Pancreas (tissue), 10 donors: ENCODE results near the gene METTL24. TPM values are rescaled to one million over a fixed set of nuclear protein-coding genes. Genes with fewer than 3 reads are reported as not detected.

Experiments used
- ATAC-seq, 4 donors: fragments of 200-7000 bp; cut with Tn5 transposase; one replicate each; pipeline versions ENCODE4 v1.8.0 to v1.9.1; 2020; ENCODE audit warnings: mild to moderate bottlenecking in 4 of 4, moderate library complexity in 4 of 4
- DNase-seq, 6 donors: peaks; one replicate each; pipeline ENCODE4 v3.0.0-alpha.2; 2020
- FAIRE-seq: peaks from 2 replicates; lab custom pipeline; 2012; peaks lifted over from hg19 to GRCh38; lab: Jason Lieb, UNC
- H3K27ac ChIP-seq, 4 donors: fragments of 200-600 bp; sonication (generic); 1 replicate in 3 of 4; 2 replicates in 1 of 4; pipeline versions ENCODE4 v1.5.0 to v1.8.0; 2020
- H3K27me3 ChIP-seq, 4 donors: fragments of 200-600 bp; one replicate each; pipeline ENCODE4 v1.8.0; 2021
- H3K36me3 ChIP-seq, 3 donors: fragments of 200-600 bp; sonication (generic) in 1 of 3; one replicate each; pipeline versions ENCODE4 v1.5.0 to v1.8.0; 2020 to 2021
- H3K4me1 ChIP-seq, 3 donors: fragments of 200-600 bp; one replicate each; pipeline ENCODE4 v1.8.0; 2021
- H3K4me3 ChIP-seq, 4 donors: fragments of 200-600 bp; sonication (generic) in 2 of 4; one replicate each; pipeline versions ENCODE4 v1.5.0 to v1.8.0; 2020 to 2021
- H3K9me3 ChIP-seq, 4 donors: fragments of 200-600 bp; one replicate each; pipeline ENCODE4 v1.8.0; 2021
- CTCF ChIP-seq, 4 donors: fragments of 200-600 bp; sonication (generic) in 3 of 4; IDR thresholded peaks; one replicate each; pipeline versions ENCODE4 v1.5.0 to v1.8.0; 2021; ENCODE audit warnings: antibody characterized with exemption in 4 of 4
- WGBS, 2 donors: extraction: QIAGEN DNeasy Blood & Tissue Kit; methylation state at CpG; one replicate each; pipeline ENCODE4 v1.1.7; 2013; 5-methylcytosine and 5-hydroxymethylcytosine counted together
- intact Hi-C, 3 donors: fragments of 100-400 bp; cut with DNase I; formaldehyde crosslinking; loops; one replicate each; pipeline versions ENCODE4 v1.11.1 to v1.14.2; 2022
- polyA plus RNA-seq, 2 donors: library from polyadenylated mRNA; stranded (reverse); fragments of 200-250 nt; gene quantifications; one replicate each; pipeline ENCODE4 v1.2.3, GENCODE V29; 2013
- total RNA-seq, 6 donors: library from RNA; stranded (reverse); fragmentation: NEBNext Ultra II Directional in 4 of 6; extraction: Animal tissue kit (Norgen Biotek cat#: 25700) in 4 of 6; gene quantifications; one replicate each; pipeline versions ENCODE4 v1.2.1 to v1.2.4, GENCODE V29; 2021 to 2023
- donor health status: healthy with polysubstance abuse.
- donor health status: DM: no; HTN: no; CAD: no; lungs with moderate emphysema.
- donor health status: DM: no; HTN: no; CAD: no.
- donor health status: control.
- donor health status: control.
- donor health status: Bipolar disorder and iron deficiency.
- donor health status: DM: yes; HTN: yes; CAD: no.
- donor health status: DM: no; HTN: no; CAD: no.
- donor health status: DM: no; HTN: no; CAD: no.
- donor health status: DM: yes; HTN: yes; CAD: no.

The METTL24 gene
- total and polyA plus RNA-seq, 8 donors, result 0.34 to 4.4 (median 1.4) TPM

GRCh38 chr6:110318971-110319370 is 39.2 kb downstream of the METTL24 start:
- FAIRE-seq (no peak), DNase-seq (no peak), ATAC-seq (no peak)
- H3K27me3 ChIP-seq, result no peaks in the 10 kb centered on the region
- H3K4me1 ChIP-seq, result no peaks in the 10 kb centered on the region
- no peak overlapping the region for H3K27ac ChIP-seq
- no peaks in the 10 kb centered on the region for H3K9me3 ChIP-seq
- no peaks in the 10 kb centered on the region for H3K36me3 ChIP-seq
- no peak for TF ChIP-seq CTCF (IDR thresholded peaks at IDR 0.05)
- intact Hi-C loops, result no loop called here
- 36 to 41% methylated on average over 3 of the region's 3 CpGs for WGBS, 2 donors
- no peak overlapping the region for H3K4me3 ChIP-seq

GRCh38 chr6:110317646-110318045 is 40.5 kb downstream of the METTL24 start:
- TF ChIP-seq CTCF (IDR thresholded peaks at IDR 0.05), result no peak
- H3K27ac ChIP-seq, result no peak overlapping the region
- H3K4me1 ChIP-seq, result no peaks in the 10 kb centered on the region
- FAIRE-seq, result no peak
- no peak overlapping the region for H3K4me3 ChIP-seq
- DNase-seq, result no peak
- 92 to 94% methylated on average over 3 of the region's 3 CpGs for WGBS, 2 donors
- ATAC-seq, result no peak
- no peaks in the 10 kb centered on the region for H3K36me3 ChIP-seq
- no peaks in the 10 kb centered on the region for H3K9me3 ChIP-seq
- no peaks in the 10 kb centered on the region for H3K27me3 ChIP-seq
- intact Hi-C loops, result no loop called here

GRCh38 chr6:110317189-110317588 is 41.0 kb downstream of the METTL24 start:
- Histone ChIP-seq H3K36me3 (no peaks in the 10 kb centered on the region), H3K9me3 (no peaks in the 10 kb centered on the region), H3K4me1 (no peaks in the 10 kb centered on the region), H3K27me3 (no peaks in the 10 kb centered on the region), H3K4me3 (no peak overlapping the region), H3K27ac (no peak overlapping the region)
- TF ChIP-seq CTCF (IDR thresholded peaks at IDR 0.05), result no peak
- WGBS, 2 donors, result 98 to 100% methylated on average over 1 of the region's 1 CpG
- FAIRE-seq (no peak), ATAC-seq (no peak), DNase-seq (no peak)
- intact Hi-C loops, result no loop called here

GRCh38 chr6:110315869-110316398 is 42.2 kb downstream of the METTL24 start:
- H3K9me3 ChIP-seq, result no peaks in the 10 kb centered on the region
- 85 to 90% methylated on average over 3 of the region's 3 CpGs for WGBS, 2 donors
- no peak for TF ChIP-seq CTCF (IDR thresholded peaks at IDR 0.05)
- intact Hi-C loops, result no loop called here
- no peaks in the 10 kb centered on the region for H3K27me3 ChIP-seq
- H3K27ac ChIP-seq, result no peak overlapping the region
- H3K4me1 ChIP-seq, result no peaks in the 10 kb centered on the region
- ATAC-seq, result no peak
- no peak overlapping the region for H3K4me3 ChIP-seq
- no peak for DNase-seq
- FAIRE-seq, result no peak
- H3K36me3 ChIP-seq, result no peaks in the 10 kb centered on the region

DNA sequence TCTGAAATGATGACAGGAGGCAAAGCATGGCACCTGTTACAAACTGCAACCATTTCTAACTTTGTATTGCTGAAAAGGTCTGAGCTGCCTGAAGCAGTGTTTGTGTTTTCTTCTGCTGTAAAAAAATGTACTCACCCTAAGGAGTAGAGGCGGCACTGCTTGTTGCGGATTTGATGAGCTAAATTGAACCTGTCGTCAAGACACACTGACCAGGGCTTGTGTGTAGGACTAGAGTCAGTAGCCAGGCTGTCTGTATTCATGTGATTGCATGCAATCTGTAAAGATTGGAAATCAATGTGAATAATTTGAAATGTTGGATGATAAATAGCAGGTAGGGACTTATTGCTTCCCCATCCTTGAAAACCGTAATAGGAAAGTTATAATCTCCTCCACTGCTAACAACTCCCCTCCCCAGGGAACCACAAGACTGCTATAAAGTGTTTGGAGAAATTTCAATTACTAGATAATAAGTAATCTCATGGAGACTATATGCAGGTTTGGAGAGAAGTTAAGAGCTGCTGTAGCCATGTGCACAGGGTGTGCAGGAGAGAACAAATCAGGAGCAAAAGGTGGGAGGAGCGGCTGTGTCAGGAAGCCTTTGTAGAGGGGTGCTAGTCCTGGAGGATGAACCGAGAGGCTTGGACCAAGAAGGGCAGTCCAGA is 42.8 kb downstream of the METTL24 start:
- Histone ChIP-seq H3K27me3 (no peaks in the 10 kb centered on the region), H3K27ac (no peak overlapping the region), H3K4me3 (no peak overlapping the region), H3K9me3 (no peaks in the 10 kb centered on the region), H3K4me1 (no peaks in the 10 kb centered on the region), H3K36me3 (no peaks in the 10 kb centered on the region)
- intact Hi-C loops, result no loop called here
- TF ChIP-seq CTCF (IDR thresholded peaks at IDR 0.05), result no peak
- DNase-seq, result no peak
- ATAC-seq, result no peak
- WGBS, 2 donors, result 79 to 82% methylated on average over 6 of the region's 6 CpGs
- no peak for FAIRE-seq
